Breast epithelium (tissue), 4 donors: ENCODE measurements around the gene FXYD3. TPM values are rescaled to one million over a fixed set of nuclear protein-coding genes. Genes with fewer than 3 reads are reported as not detected.
A peak's percentile ranks its signal among the peaks of the same experiment; 100 is the strongest.

Source experiments
- DNase-seq, 2 donors: peaks; one replicate each; pipeline ENCODE4 v3.0.0-alpha.2; 2019; ENCODE audit warnings: low spot score in 2 of 2
- H3K27ac ChIP-seq, 2 donors: fragments of 200-600 bp; sonication (generic) in 1 of 2; one replicate each; pipeline ENCODE4 v1.5.1; 2016 to 2019; ENCODE audit warnings: mild to moderate bottlenecking in 1 of 2
- H3K27me3 ChIP-seq, 2 donors: fragments of 200-600 bp; sonication (generic) in 1 of 2; one replicate each; pipeline versions ENCODE4 v1.5.1 to v1.6.0; 2017 to 2019; ENCODE audit warnings: control low read depth in 1 of 2, mild to moderate bottlenecking in 1 of 2
- H3K36me3 ChIP-seq: fragments of 200-600 bp; one replicate; pipeline ENCODE4 v1.5.1; 2019
- H3K4me1 ChIP-seq, 2 donors: fragments of 200-600 bp; sonication (generic); one replicate each; pipeline ENCODE4 v1.5.1; 2016 to 2019; ENCODE audit warnings: control low read depth in 1 of 2
- H3K4me3 ChIP-seq, 3 donors: fragments of 200-600 bp; sonication (generic); 1 replicate in 2 of 3; 2 replicates in 1 of 3; pipeline ENCODE4 v1.5.1; 2016 to 2019; ENCODE audit warnings: mild to moderate bottlenecking in 3 of 3, moderate library complexity in 2 of 3
- H3K9me3 ChIP-seq, 2 donors: fragments of 200-600 bp; sonication (generic) in 1 of 2; one replicate each; pipeline ENCODE4 v1.5.1; 2016 to 2019; ENCODE audit warnings: control low read depth in 1 of 2
- CTCF ChIP-seq, 3 donors: fragments of 450-650 bp; IDR thresholded peaks; one replicate each; pipeline ENCODE4 v1.5.1; 2016 to 2017; ENCODE audit warnings: antibody characterized with exemption in 3 of 3, mild to moderate bottlenecking in 3 of 3, moderate library complexity in 3 of 3
- POLR2A ChIP-seq: fragments of 450-650 bp; IDR thresholded peaks from one replicate; pipeline ENCODE4 v1.6.1; 2016; ENCODE audit warnings: antibody characterized with exemption, mild to moderate bottlenecking, moderate library complexity
- POLR2AphosphoS5 ChIP-seq, 3 donors: sonication (generic); formaldehyde crosslinking; IDR thresholded peaks; one replicate each; pipeline ENCODE4 v1.6.1; 2017; ENCODE audit warnings: antibody characterized with exemption in 3 of 3
- intact Hi-C: fragments of 100-400 bp; cut with DNase I; formaldehyde crosslinking; loops from one replicate; pipeline ENCODE4 v1.15.1; 2023; ENCODE audit warnings: low total_unique reads
- total RNA-seq, 3 donors: library from RNA; depleted of rRNA; stranded (reverse); fragments of >200 nt; gene quantifications; one replicate each; pipeline ENCODE4 v1.1.0, GENCODE V29; 2016

FXYD3 gene
- total RNA-seq, 3 donors from 2014 or later = 135 to 318 TPM; not detected in 1

GRCh38 chr19:35109395-35110112 lies 6.1 kb upstream of the FXYD3 start:
- H3K27ac ChIP-seq = peak overlapping the region; percentile 80 to 90
- intact Hi-C loops = no loop called here
- no peaks in the 10 kb centered on the region for H3K36me3 ChIP-seq
- no peak overlapping the region for H3K4me3 ChIP-seq
- DNase-seq = peak in 1 of 2 donors; percentile 71
- no peaks in the 10 kb centered on the region for H3K27me3 ChIP-seq
- H3K4me1 ChIP-seq = peaks cover 2 to 18% of the 10 kb centered on the region in 2 donors
- TF ChIP-seq CTCF (IDR thresholded peaks at IDR 0.05) (no peak), POLR2AphosphoS5 (IDR thresholded peaks at IDR 0.05) (no peak), POLR2A (no peak)
- no peaks in the 10 kb centered on the region for H3K9me3 ChIP-seq

GRCh38 chr19:35110974-35111373 lies 4.6 kb upstream of the FXYD3 start:
- Histone ChIP-seq H3K27ac (peak overlapping the region; percentile 57 to 90), H3K4me1 (peaks cover 2 to 18% of the 10 kb centered on the region in 2 donors), H3K9me3 (no peaks in the 10 kb centered on the region), H3K27me3 (no peaks in the 10 kb centered on the region), H3K4me3 (no peak overlapping the region), H3K36me3 (no peaks in the 10 kb centered on the region)
- no peak for DNase-seq
- intact Hi-C loops = no loop called here
- no peak for TF ChIP-seq POLR2AphosphoS5 (IDR thresholded peaks at IDR 0.05)
- no peak for TF ChIP-seq CTCF (IDR thresholded peaks at IDR 0.05)
- no peak for TF ChIP-seq POLR2A

GRCh38 chr19:35112995-35113688 lies 2.5 kb upstream of the FXYD3 start:
- Histone ChIP-seq H3K4me1 (peaks cover 0 to 5% of the 10 kb centered on the region in 2 donors), H3K4me3 (no peak overlapping the region), H3K9me3 (no peaks in the 10 kb centered on the region), H3K27ac (peak overlapping the region; percentile 41 to 91), H3K36me3 (no peaks in the 10 kb centered on the region), H3K27me3 (no peaks in the 10 kb centered on the region)
- intact Hi-C loops = no loop called here
- TF ChIP-seq POLR2A (no peak), CTCF (IDR thresholded peaks at IDR 0.05) (no peak), POLR2AphosphoS5 (IDR thresholded peaks at IDR 0.05) (no peak)
- no peak for DNase-seq

GRCh38 chr19:35114353-35115176 lies 1.1 kb upstream of the FXYD3 start:
- Histone ChIP-seq H3K4me3 (peak overlapping the region; percentile 17 to 75 (median 60)), H3K27me3 (no peaks in the 10 kb centered on the region), H3K9me3 (no peaks in the 10 kb centered on the region), H3K27ac (peak overlapping the region; percentile 91), H3K36me3 (no peaks in the 10 kb centered on the region), H3K4me1 (peaks cover 0 to 5% of the 10 kb centered on the region in 2 donors)
- TF ChIP-seq POLR2AphosphoS5 (IDR thresholded peaks at IDR 0.05) (peak in 2 of 3 donors; percentile 24), POLR2A (no peak), CTCF (IDR thresholded peaks at IDR 0.05) (peak; percentile 95 to 99 (median 98))
- peak; percentile 72 to 78 for DNase-seq
- intact Hi-C loops = no loop called here
